Transverse colon (tissue), 4 donors: ENCODE results near the gene MPHOSPH9.

Experiments
- CTCF ChIP-seq, 5 experiments: fragments of 200-600 bp in 3 of 5; fragments of 450-650 bp in 2 of 5; sonication (generic) in 3 of 5; IDR thresholded peaks; 1 replicate in 2 of 5; 2 replicates in 3 of 5; pipeline ENCODE4 v1.5.1; 2016 to 2017; ENCODE audit warnings: antibody characterized with exemption in 5 of 5, inconsistent platforms in 3 of 5, mild to moderate bottlenecking in 2 of 5, moderate library complexity in 1 of 5
- EP300 ChIP-seq: sonication (generic); formaldehyde crosslinking; IDR thresholded peaks from one replicate; pipeline ENCODE4 v1.6.1; 2017; ENCODE audit warnings: antibody characterized with exemption, low read depth
- POLR2A ChIP-seq: fragments of 450-650 bp; IDR thresholded peaks from one replicate; pipeline ENCODE4 v1.6.1; 2016; ENCODE audit warnings: antibody characterized with exemption, mild to moderate bottlenecking, moderate library complexity
- POLR2AphosphoS5 ChIP-seq, 3 donors: sonication (generic); formaldehyde crosslinking; IDR thresholded peaks; one replicate each; pipeline ENCODE4 v1.6.1; 2016; ENCODE audit warnings: antibody characterized with exemption in 3 of 3

- TF ChIP-seq CTCF (IDR thresholded peaks at IDR 0.05) = no peak
- TF ChIP-seq POLR2A = no peak
- TF ChIP-seq POLR2AphosphoS5 (IDR thresholded peaks at IDR 0.05) = no peak
- TF ChIP-seq EP300 = no peak
These were observed 52.8 kb downstream of the MPHOSPH9 start for GRCh38 chr12:123180171-123180570.
